GM19193 (cell line): Measurements from ENCODE around the gene WDR4.

Source experiments
- POLR2A ChIP-seq: IDR thresholded peaks from 4 replicates; pipeline ENCODE4 v1.6.1; 2011; ENCODE audit not compliant: insufficient read depth, insufficient read length; ENCODE audit errors: extremely low read depth

WDR4 gene, protein sequence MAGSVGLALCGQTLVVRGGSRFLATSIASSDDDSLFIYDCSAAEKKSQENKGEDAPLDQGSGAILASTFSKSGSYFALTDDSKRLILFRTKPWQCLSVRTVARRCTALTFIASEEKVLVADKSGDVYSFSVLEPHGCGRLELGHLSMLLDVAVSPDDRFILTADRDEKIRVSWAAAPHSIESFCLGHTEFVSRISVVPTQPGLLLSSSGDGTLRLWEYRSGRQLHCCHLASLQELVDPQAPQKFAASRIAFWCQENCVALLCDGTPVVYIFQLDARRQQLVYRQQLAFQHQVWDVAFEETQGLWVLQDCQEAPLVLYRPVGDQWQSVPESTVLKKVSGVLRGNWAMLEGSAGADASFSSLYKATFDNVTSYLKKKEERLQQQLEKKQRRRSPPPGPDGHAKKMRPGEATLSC

DNA sequence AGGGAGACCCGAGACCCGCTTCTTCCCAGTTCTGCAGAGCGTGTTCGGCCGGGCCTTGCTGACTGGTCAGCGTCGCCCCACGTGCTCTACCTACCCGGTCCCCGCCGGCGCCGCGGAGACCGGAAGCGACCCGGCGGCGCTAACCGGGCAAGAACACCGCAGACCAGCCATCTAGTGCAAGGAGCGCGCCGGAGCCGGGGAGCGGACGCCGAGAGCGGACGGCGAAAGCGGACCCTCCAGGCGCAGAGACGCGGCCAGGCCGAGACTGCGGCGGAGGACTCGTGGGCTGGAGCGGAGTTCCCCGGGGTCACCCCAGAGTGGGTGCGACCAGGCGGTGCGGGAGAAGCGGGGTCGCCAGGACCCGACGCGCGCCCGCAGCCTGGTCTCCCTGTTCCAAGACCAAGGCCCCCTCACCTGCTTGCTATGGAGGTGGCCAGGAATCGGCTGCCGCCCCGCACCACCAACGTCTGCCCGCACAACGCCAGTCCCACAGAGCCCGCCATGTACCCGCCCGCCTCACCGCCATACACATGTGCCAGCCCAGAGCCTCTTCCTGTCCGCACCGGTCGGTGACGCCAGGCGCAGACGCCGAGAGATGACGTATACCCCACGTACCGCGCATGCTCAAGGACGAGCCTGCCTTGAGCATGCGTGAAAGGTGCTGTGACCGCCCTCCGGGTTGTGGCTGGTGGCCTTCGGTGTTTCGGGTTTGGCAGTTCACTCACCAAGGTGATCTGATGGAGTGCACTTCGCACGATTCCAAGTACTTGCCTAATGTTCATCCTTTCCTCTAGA, at the start of gene WDR4:
Gene WDR4, minus strand, starts transcription at position 547 of the 795 bp plus-strand sequence. Its CDS starts 44 bp downstream, at position 503.
- TF ChIP-seq POLR2A, result peak; percentile 96

DNA sequence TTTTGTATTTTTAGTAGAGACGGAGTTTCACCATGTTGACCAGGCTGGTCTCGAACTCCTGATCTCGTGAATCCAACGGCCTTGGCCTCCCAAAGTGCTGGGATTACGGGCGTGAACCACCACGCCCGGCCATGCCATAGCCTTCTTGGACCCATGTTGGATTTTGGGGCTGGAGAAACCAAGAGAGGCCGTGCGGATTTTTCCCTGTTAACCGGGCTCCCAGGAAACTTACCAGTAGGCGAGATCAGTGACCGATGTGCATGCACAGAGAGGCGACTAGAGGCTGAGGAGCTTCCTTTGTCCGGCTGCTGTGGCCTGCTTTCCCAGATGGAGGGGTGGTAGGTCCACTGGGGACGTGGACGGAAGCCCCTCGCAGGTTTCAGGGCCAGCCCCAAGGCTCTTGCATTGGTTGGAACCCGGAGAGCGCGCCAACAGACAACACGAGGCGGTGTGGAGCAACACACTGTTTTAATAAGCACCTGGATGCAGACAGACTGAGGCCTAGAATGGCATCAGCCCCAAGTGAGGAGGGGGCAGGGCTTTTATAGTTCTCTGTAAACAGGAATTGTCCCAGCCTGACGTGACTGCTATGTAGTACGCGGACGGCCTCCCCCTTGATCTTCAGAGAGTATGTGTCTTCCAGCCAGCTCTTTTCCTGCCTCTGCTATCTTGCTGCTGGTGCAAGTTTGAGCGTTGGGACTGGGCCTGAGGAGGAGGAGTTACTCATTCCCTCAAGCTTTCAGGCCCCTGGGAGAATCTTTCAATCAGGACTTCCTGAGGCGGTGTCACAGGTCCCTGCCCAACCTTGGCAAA, 46.0 kb upstream of the WDR4 start, which contains the start of gene ERVH48-1:
Gene ERVH48-1, minus strand, starts transcription at position 517 of the 813 bp plus-strand sequence. CDS start 6,624 bp downstream, outside the sequence.
- TF ChIP-seq POLR2A, result no peak

DNA sequence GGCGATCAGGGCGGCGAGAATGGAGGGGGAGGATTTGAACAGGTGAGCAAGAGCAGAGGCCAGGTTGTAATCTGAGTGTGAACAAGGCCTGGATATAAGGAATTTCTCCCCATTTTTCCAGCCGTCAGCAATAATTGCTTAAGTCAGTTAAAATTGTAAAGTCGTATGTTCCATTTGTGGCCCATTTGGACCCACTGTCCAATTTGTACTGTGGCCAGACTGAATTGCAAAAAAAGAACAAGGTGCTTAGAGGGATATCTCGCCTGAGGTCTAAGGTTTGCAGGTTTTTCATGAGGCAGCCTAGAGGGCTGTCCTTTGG, 45.1 kb upstream of the WDR4 start:
- TF ChIP-seq POLR2A, result no peak

DNA sequence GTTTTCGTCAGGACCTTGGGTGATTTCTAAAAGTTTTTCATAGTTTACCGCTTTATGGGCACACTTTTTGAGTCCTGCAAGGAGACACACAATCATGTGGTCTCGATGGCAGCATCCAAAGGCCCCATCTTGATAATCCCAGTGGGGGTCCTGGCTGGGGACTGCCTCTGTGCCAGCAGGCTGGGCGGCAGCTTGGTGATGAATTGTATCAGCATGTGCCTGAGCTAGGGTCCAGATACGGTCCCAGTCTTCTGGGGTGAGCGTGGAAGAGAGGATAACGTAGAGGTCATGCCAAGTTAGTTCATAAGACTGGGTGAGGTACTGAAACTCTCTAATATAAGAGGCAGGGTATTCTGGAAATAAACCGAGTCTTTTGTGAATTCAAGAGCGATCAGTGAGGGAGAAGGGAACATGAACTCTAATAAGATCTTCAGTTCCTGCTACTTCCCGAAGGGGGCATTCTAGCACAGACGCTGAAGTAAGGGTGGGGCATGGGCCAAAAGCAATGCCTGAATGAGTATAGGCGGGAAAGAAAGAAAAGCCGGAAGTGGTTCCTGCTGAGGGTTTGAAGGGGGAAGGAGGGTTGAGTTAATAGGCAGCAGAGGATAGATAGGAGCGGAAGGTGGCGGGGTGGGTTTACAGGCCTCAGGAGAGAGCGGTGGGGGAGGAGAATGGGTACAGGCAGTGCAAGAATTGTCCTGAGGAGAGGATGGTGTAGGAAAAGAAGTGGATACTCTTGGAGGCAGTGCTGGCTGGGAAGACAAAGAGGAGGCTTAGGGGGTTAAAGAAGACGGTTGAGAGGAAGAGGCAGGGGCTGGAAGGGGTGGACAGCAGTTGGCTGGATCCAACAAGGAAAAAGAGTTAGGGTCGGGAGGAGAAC, 44.5 kb upstream of the WDR4 start:
- peak; percentile 43 for TF ChIP-seq POLR2A

DNA sequence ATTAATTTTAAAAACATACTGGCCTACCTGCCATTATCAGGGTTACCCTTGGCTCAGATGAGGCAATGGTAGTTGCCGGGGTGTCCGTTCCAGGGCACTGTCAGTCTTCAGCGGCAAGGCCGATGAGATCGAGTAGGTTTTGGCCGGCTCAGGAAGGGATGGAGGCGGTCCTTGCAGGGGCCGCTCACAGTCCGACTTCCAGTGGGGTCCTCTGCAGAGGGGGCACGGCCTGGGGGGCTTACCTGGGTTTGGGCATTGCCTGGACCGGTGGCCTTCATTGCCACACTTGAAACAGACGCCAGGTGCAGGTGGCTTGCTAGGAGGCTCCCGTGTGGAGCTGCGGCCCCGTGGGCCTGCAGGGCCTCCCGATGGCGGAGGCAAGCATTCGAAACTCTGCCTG, 43.6 kb upstream of the WDR4 start:
- no peak for TF ChIP-seq POLR2A

DNA sequence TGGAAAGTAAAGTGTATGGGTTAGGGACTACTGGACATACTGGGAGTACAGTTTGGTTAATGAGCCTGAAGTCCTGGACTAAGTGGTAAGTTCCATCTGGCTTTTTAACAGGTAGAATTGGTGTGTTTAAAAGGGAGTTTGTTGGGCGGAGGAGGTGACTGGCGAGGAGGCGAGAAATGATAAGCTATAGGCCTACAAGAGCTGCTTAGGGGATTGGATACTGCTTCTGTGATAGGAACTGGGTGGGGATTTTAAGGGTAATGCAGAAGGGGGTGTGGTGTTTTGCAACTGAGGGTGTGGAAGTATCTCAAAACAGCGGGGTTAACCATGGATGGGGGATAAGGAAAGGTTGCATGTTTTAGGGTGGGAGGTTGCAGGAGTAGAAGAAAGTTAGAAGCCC, 42.6 kb upstream of the WDR4 start:
- TF ChIP-seq POLR2A, result no peak

DNA sequence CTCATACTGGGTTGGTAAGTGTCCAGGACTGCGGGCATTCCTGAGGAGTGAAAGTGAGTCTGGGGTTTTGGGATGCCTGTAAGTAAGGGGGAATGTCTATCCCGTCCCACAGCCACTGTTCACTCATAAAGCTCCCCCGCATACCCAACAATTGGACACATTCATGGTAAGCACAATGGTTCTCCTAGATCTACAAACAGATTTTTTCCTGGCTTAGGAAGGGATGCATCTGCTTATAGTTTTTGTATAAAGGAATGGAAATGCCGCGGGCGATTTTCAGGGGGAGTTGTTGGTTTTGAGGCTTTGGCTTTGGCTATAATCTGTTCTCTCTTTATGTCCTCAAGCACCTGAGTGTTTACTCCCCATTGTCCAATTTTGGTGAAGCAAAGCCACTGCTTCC, 39.0 kb upstream of the WDR4 start:
- no peak for TF ChIP-seq POLR2A

DNA sequence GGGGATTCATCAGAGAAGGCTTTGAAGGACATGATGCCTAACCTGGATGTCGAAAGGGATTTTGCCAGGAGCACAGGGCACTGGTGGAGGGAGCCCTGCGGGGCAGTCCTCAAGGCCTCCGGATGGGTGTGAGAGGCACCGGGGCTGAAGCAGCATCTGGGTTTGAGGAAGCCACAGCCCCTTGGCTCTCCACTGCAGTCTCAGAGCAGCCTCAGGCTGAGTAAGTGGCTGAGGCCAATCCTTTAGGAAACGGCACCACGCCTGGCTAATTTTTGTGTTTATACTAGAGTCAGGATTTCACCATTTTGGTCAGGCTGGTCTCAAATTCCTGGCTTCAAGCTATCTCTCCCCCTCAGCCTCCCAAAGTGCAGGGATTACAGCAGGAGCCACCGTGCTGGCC, 34.1 kb upstream of the WDR4 start:
- TF ChIP-seq POLR2A, result no peak

DNA sequence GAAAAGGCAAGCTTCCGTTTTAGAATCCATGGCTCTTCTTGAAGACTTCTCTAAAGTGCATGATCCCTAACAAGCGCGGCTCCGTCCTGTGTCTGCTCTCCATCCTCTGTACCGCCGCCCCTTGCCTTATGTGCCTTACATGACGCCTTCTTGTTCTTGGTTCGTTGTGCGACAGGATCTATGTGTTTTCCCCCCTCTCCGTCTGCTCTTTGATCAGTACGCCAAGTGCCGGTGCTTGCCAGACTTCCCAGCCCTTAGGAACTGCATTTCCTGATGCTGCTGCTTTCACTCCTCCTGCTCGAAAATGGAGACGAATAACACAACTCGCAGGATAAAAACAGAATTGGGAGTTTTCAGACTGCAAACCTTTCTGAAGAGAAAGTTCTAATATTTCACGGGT, 26.9 kb upstream of the WDR4 start:
- TF ChIP-seq POLR2A, result no peak

DNA sequence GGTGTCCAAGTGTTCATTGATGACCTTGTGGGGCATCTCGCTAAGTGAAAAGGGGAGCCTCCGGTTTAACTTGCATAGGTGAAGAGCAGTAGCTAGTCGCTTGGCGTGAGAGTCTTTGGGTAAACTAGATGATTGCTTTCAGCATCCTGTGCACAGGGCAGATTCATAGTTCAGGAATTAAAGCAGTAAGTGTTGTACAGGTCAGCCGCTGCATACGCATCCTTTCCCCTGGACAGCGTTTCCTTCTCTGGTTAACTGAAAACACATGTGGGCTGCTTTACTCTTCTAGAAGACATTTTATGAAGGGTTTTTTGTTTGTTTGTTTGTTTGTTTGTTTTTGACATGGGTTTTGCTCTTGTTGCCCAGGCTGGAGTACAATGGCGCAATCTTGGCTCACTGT, 25.9 kb upstream of the WDR4 start:
- TF ChIP-seq POLR2A, result no peak

DNA sequence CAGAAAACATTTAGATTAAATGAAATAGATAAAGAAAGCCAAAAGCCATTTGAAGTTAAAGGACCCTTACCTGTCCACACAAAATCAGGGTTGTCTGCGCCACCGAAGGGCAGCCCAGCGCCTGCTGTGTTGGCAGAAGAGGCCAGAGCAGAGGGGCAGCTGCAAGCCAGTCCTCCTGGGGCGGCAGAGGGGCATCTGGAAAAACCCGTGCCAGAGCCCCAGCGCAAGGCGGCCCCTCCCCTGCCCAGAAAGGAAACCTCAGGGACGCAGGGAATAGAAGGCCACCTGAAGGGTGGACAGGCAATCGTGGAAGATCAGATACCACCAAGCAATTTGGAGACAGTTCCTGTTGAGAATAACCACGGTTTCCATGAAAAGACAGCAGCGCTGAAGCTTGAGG, 24.5 kb upstream of the WDR4 start:
- no peak for TF ChIP-seq POLR2A

DNA sequence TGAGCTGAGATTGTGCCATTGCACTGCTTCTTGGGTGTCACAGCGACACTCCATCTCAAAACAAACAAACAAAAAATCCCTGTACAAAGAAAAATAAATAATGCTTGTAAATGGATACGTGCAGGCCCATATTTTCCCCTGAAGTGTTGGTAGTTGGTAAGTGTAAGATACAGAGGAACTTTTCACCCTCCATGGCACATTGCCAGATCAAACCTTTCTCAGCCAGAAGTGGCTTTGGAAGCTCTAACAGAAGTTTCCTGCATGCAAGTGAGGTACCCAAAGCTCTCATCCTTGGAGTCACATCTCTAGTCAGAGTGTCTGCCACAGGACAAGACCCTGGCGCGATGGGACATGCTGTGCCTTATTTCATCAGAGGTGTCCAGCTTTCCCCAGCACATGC, 21.1 kb upstream of the WDR4 start:
- TF ChIP-seq POLR2A, result no peak

DNA sequence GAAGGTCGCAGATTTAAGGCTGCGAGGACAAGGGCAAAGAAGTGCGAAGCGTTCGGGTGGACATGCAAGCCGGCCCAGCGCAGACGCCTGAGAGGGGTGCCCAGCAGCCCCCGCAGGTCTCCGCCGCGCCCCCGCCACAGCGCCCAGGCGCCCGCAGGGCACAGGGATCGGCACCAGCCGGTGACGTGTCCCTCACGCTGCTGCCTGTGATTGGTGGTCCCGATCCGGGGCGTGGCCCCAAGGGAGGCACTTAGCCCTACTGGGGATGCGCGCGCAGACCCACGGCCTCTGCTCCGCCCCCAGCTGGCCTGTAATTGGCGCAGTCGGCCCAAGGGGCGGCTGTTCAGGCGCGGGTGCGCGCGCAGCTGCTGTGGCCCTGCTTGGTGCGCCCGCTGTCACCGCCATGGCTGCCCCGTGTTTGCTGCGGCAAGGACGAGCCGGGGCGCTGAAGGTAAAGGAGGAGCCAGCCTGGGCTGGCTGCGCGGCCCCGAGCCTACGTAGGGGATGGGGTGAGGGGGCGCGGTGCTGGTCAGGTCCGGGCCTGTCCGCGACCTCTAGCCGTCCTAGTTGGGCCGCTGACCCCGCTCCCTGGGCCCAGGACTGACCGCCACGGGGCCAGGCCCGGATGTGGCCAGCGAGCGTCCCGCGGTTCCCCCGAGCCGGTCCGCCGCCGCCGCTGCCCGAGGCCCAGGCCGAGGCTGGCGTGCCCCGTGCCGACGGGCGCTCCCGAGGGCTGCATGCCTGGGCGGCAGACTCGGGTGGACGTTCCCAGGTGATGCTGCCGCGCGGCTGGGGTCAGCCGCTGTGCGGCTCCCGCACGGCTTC, 13.8 kb upstream of the WDR4 start, which contains the start of gene NDUFV3:
Gene NDUFV3, plus strand, starts transcription at position 379 of the 825 bp plus-strand sequence. Its CDS starts 25 bp downstream, at position 404.
- peak; percentile 94 for TF ChIP-seq POLR2A
